Esophagus mucosa (tissue), 1 donor: Measurements from ENCODE around the gene TBC1D28. TPM values are rescaled to one million over a fixed set of nuclear protein-coding genes. Genes with fewer than 3 reads are reported as not detected.
"Not testable (repeated sequence)": the region's sequence is repeated elsewhere in the genome, so short reads cannot be mapped to it uniquely, and the experiment has no call there.

Experiments
- ATAC-seq: fragments of 200-7000 bp; cut with Tn5 transposase; one replicate; pipeline ENCODE4 v1.9.1; 2020
- total RNA-seq: library from RNA; stranded (reverse); gene quantifications from one replicate; pipeline ENCODE4 v1.2.4, GENCODE V29; 2023
- donor health status: DM: yes; HTN: yes; CAD: no.

The TBC1D28 gene
- total RNA-seq, 1 donor from 2014 or later: not detected

DNA sequence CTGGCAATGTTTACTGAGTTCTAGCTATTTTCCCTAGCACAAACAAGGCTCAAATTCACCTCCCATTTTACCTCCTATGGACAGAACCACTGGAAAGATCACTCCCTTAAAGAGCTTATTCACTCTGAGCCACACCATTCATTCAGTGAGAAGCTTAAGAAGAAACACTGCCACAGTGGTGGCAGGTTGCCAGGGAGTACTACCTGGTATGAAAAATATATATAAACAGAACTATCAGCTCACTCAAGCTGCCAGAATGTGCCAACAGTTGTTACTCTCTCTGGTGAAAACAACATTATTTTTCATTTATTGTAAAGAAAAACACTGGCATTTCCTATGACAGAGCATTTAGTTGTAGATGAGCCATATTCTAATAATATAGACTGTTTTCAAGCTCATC is 31.2 kb downstream of the TBC1D28 start:
- ATAC-seq: not testable (repeated sequence)

DNA sequence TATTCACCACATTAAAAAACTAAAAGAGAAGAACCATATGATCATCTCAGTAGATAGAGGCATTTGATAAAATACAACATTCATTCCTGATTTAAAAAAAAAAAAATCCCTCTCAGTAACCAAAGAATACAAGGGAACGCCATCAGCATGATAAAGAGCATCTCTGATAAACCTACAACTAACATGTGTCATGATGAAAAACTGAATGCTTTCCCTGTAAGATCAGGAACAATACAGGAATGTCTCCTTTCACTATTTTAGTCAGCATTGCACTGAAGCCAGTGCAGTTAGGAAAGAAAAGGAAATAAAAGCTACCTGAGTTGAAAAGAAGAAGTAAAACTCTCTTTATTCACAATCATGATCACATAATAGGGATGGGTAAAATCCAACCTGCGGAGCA is 51.1 kb downstream of the TBC1D28 start:
- ATAC-seq: not testable (repeated sequence)

Other genes starting within 250 kb of the TBC1D28 start
- gene LGALS9C, start 167.6 kb downstream of the TBC1D28 start, total RNA-seq: 15.7 TPM
- 0.36 TPM for gene FOXO3B, start 37.9 kb upstream of the TBC1D28 start, total RNA-seq
- 0.16 TPM for gene FBXW10, start 99.7 kb upstream of the TBC1D28 start, total RNA-seq
- gene TVP23B, start 136.8 kb upstream of the TBC1D28 start, total RNA-seq: 24.1 TPM
- 28.3 TPM for gene PRPSAP2, start 213.7 kb upstream of the TBC1D28 start, total RNA-seq